ENCODE data around the gene FSTL3.

FSTL3 gene

DNA sequence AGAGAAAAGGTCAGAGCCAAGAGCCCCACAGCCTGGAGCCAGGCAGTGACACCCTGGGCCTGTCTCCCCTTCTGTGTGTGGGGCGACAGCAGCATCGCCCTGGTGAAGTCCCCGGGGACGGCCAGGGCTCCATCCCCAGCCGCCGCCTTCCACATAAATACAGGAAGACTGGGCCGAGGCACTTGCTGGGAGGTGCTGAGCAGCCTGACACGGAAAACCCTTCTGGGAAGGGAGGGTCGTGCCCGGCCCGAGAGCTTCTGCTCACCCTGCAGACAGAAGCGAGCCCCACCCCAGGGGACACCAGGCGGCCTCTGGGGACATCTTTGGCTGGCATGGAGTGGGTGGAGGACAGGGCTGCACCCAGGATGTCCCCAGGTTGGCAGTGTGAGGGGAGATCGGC, 31.4 kb upstream of the FSTL3 start:
- no peak for DNase-seq

DNA sequence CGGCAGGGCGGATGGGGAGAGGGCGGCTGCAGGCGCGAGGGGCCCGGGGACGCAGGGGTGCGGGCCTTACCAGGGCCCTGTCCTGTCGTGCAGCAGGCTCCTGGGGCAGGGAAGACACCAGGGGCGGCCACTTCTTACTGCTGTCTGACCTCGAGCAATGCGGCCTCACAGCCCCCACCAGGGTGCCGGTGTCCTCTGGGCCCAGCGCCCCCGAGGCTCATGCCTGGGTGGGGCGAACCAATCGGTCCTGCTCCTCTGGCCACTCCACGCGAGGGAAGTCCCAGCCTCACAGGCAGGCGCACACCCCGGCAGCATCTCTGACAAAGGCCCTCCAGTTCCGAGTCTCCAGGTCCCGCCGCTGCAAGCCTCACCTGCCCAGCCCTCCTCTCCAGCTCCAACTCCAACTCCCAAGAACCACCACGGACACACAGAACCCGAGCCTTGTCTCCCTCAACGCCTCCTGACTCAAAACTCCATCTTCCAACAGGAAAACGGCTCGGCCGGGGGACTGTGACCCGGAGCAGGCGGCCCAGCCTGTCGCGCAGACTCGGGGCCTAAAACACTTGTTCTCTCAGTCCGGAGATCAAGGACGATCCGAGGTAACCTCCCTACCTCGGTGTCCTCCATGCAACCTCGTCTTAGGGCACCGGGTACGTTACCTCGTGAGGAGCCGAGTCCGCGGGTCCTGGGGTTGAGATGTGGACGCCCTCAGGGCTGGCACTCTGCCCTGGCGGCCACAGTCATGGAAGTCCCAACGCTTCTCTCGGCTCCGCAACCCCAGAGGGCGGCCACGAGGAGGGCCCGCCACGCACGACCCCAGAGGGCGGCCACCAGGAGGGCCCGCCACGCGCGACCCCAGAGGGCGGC, 30.0 kb upstream of the FSTL3 start:
- no peak for DNase-seq

DNA sequence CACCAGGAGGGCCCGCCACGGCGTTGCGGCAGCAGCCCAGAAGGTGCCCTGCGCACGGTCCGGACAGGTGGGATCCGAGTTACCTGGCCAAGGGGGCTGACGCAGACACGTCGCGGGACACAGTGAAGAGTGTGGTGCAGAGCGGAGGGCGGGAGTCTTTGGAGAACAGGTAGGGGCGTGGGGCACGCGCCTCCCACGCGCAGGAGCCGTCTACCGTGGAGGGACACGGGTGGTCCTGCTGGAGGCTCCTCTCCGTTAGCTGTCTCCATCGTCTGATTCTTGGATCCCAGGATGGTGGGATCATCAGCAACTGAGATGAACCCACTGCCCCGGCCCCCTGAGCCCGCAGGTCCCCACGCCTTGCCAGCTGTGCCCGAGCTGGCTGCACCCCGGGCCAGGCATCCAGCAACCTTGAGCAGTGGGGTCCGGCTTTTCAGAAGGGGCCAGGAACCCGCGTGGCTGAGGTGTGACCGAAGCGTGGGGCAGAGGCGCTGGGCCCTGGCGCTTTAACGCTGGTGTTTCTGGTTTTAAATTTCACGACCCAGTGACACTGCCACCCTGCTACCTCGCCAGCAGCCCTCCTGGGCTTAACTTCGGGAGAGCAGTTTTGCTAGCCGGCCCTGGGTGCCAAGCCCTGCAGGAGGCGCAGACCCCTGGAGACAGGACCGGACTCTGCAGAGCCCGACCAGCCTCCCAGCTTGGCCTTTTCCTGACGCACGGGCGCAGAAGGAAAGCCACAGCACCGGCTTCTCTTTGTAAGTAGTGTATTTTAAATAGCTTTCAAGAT, 29.2 kb upstream of the FSTL3 start:
- no peak for DNase-seq

DNA sequence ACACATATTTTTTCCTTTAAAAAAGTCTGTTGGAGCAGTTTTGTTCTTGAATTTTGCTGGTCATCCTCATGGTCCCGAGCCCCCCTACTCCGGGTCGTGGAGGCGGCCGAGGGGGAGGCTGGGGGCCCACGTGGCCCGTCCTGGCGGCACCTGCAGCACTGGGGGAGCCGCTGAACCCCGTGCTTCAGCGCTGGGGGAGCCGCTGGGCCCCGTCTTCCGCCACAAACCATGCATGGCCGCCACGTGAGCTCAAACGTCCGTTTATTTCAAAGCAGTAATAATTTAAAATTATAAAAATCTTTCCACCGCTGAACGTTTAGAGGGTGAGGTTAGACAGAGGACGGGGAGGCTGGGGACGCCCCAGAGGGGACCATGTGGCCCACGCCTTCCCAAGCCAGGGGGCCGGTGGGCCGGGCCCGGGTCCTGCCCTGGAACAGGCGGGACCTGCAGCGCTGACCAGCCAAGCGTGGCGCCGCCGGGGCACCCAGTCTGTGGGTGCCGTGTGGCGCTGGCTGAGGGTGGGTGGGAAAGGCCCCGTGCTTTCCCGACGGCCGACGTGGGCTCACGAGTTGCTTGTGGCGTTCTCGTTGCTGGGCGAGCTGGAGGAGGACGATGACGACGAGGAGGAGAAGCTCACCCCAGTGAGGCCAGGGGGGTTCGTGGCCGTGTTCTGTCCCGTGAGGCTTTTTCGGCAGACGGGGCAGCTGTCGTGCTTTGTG, 28.5 kb upstream of the FSTL3 start:
- DNase-seq = no peak

DNA sequence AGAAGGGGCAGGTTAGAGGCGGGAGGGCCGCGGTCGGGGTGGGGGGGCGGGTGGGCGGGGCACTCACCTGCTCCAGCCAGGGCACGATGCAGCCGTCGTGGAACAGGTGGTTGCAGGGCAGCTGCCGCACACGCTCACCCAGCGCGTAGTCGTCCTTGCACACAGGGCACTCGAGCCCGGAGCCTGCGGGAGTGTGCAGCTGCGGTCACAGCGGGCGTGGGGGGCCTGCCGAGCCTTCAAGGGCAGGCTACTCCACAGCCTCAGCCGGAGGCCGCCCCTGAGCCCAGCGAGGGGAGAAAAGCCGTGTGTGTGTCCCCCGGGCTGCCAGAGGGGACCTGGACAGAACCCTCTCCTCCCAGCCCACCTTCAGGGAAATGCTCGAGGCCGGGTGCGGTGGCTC, 27.9 kb upstream of the FSTL3 start:
- DNase-seq = no peak

DNA sequence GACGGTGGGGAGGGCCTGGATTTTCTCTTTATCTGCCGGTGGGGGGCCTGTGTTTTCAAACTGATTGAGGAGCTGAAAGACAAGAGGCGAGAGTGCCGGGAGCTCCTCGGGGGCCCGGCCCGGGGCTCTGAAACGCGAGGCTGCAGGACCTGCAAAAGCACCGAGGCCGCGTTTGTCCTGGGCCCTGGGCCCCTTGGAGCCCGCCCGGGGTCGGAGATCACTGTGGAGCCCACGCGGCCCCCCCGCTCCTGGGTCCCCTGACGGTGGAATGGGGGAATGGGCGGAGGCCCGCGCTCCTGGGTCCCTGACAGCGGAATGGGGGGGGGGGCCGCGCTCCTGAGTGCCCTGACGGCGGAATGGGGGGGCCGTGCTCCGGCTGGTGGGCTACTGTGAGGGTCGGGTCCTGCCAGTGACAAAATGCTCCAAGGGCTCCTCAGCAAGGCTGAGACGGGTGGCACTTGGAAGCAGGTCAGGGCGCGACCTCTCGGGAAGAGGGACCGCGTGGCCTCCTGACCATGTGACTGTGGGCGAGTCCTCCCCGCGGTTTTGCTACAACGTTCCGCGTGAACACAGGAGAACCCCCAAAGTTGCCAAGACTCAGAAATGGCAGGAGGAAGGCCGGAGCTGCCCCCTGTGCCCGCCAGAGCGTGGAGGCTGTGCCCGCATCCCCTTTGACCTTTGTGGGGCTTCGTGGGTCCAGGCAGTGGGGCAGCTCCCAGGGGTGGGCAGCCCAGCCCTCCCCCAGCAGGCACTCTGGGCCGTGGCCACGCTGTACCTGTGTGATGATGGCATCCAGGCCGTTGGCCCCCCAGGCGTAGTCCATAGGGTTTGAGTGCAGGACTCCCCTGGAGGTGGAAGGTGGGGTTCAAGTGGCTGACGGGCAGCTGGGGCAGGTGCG, 27.0 kb upstream of the FSTL3 start:
- DNase-seq = no peak

DNA sequence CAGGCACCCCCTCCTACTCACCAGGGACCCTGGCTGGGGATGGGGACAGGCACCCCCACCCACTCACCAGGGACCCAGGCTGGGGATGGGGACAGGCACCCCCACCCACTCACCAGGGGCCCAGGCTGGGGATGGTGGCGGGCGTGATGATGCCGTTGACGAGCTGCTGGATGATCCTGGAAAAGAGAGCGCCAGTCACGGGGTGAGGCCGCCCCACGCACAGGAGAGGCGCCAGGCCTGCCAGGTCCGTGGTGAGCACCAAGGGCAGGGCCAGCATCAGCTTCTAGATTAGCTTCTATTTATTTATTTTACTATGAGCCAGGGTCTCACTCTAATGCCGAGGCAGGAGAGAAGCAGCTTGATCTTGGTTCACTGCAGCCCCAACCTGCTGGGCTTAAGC, 26.1 kb upstream of the FSTL3 start:
- DNase-seq = no peak

DNA sequence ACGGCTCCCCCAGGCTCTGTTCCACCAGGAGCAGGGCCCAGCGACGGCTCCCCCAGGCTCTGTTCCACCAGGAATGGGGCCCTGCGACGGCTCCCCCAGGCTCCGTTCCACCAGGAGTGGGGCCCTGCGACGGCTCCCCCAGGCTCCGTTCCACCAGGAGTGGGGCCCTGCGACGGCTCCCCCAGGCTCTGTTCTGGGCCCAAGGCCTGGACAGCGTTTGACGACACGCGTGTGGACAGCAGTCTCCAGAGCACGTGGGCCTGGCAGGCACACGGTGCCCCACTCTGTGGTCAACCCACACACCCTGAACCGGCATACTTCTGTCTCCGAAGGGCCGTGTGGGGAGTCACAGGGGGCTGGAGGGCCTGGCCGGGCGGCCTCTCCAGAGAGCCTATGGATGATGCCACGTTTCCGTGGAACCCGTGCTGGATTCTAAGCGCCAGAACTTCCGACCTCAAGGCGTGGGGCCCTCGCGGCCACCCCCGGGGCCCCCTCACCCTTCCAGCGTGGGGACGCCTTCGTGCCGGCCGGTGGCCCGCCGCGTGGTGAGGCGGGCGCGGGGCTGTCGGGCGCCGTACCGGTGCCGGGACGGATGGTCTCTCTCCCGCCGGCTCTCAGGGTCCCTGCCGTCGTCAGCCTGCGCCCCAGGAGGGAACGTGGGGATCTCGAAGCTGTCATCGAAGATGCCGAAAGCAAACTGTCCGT, 24.9 kb upstream of the FSTL3 start:
- no peak for DNase-seq

DNA sequence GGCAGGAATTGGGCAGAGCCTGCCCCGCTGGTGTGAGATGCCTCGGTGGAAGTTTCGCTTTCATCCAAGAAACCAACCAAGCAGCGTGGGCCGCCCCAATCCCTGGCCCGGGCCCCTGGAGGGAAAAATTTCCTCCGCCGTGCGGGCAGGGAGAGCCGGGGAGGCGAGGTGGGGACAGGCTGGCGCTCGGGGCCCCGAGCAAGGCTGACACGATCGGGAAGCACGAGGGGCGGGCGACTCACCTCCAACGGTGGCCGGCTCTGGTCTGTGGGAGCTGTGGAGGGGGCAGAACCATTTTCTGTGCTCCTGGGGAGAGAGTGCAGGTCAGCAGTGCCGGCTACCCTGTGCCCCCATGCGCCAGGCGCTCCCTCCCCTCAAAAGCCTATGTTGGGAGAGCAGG, 24.2 kb upstream of the FSTL3 start:
- no peak for DNase-seq

DNA sequence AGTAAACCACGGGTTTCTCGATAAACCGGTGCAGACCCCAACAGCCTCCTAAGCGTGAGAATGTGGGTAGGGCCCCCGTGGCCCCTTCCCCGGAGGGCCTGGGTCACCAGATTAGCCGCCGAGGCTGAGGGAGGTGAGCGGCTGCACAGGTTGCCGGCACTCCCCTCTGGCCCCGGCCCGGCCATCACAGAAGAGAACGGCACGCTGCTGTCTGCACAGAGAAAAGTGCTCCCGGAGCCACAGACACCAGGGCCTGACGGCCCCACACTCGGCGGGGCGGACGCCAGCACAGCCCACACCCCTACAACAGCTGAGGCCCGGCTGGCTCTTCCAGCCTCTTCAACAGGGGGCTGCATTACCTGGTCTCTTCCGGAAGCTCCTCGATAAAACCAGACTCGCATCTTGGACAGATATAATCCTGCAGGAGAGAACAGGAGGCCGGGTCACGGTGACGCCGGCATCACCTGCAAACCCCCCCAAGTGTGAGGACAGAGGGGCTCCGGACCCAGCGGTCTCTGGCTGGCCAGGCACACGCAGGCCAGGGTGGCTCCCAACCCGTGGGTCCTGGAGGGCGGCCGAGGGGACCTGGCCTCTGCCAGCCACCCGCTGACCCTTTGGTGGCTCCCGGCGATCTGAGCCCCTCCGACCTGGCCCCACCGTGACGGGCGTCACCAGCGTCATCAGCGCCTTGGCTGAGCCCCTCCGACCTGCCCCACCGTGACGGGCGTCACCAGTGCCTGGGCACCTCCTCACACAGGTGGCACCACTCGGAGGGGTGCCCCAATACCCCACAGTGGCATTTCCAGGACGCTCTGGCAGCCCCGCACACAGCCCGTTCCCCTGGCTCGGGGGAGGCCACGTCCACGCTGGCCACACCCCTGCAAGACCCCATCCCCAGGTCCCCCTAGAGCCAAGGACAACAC, 23.5 kb upstream of the FSTL3 start:
- no peak for DNase-seq

DNA sequence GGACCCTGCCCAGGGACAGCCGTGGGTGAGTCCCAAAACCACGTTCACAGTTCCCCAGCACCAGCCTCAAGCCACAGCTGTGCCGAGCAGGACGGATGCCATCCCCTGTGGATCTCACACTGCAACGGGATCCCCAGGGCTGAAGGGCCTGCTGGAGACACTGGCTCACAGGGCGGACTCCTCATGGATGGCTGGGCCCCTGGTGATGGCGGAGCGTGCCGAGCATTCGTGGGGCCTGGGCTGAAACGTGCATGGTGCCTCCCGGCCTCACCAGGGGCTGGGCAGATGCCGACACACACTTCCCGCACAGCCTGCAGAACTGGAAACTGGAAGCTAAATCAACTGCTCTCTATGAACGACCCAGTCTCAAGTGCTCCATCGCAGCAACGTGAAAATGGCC, 22.8 kb upstream of the FSTL3 start:
- DNase-seq = no peak

DNA sequence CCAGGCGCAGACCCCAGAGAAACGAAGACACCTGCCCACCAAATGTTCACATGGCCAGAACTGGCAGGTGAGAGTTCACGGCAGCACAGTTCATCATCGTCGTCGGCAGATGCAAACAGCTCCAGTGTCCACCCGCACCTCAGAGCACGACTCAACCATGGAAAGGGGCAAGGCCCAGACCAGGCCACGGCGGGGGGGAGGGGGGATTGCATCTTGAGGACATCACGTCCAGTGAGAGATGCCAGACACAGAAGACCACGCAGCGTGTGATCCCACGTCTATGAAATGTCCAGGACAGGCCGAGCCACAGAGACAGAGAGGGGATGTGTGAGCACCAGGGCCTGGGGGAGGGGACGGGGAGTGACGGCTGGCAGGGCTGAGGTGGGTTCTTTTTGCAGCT, 20.5 kb upstream of the FSTL3 start:
- DNase-seq = no peak

DNA sequence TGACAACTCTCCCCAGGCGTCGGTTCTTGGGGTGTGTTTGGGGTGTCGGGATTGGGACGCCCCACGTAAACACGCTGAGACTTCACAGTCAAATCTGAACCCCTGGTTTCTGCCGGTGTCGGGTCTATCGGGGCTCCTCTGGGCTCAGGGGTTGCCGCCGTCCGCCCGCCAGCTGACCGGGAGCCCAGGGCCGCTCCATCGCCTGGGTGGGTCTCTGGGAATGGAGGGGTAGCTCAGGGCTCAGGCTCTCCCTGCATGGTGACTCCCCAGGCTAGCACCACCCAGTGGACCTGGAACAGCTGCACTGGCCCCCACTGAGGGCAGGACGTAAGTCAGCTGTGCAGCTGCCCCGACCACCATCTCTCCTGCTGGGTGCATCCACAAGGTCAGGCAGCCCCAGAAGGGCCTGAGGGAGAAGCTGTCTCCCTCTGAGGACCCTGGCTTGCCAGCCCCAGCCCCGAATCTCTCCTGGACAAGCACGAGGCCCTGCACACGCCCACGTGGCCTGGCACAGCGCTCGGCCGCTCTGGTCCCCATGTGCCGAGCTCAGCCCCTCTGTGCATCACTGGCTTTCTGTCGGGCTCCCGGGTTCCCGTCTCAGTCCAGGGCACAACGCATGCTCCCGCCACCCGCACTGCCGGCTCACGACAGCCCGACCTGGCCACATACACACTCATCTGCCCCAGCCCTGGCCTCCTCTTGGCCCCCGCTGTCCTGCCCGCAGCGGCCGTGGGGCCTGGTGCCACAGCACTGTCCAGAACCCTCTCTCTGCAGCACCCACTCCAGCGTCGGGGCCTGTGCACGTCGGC, 19.2 kb upstream of the FSTL3 start:
- no peak for DNase-seq

DNA sequence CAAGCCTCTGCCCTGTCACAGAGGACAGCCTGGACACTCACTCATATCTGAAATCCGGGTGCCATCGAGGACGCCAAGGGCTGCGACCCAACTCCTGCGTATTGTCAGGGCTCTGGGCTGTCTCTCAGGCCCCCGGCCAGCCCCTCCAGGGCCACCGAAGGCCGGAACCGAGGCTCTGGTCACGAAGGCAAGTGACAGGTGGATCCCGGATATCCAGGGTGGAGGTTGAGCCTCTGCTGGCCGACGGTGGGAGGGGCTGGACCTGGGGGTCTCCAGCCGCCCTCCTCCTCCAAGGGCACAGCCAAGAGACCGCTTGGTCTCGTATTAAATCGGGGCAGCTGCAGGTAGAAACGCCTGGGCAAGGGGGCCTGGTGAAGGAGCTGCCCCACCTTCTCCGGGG, 18.6 kb upstream of the FSTL3 start:
- no peak for DNase-seq

DNA sequence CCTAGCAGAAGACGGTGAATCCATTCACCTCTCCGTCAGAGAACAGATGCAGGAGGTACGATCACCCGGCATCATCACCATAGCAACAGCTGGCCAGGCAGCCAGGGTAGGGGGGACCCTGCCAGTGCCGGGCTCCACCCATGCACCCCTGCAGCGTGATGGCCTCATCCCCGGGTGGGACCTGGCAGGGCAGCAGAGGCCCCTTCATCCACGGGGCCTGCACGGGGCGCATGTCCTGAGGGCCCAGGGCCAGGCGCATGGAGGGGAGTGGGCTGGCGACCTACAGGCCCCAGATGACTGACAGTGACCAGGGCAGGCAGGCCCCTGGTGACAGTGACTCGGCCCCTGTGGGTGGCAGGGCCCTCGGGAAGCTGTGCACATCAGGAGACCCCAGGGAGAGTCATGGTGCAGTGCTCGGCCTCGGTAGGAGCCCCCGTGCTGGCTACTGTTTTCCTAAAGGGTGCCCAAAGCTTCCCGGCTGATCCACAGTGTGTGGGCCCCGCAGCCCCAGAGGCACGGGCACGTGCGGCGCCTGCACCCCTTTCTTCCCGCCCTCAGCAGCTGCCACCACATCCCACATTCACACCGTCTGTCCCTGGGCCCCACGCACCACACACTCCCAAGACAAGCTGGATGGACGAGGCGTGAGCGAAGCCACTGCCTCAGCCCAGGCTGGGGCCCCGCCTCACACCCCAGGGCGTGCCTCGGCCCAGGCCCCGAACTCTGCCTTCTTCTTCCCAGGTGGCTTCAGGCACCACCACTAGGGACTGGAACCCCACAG, 17.9 kb upstream of the FSTL3 start:
- no peak for DNase-seq

DNA sequence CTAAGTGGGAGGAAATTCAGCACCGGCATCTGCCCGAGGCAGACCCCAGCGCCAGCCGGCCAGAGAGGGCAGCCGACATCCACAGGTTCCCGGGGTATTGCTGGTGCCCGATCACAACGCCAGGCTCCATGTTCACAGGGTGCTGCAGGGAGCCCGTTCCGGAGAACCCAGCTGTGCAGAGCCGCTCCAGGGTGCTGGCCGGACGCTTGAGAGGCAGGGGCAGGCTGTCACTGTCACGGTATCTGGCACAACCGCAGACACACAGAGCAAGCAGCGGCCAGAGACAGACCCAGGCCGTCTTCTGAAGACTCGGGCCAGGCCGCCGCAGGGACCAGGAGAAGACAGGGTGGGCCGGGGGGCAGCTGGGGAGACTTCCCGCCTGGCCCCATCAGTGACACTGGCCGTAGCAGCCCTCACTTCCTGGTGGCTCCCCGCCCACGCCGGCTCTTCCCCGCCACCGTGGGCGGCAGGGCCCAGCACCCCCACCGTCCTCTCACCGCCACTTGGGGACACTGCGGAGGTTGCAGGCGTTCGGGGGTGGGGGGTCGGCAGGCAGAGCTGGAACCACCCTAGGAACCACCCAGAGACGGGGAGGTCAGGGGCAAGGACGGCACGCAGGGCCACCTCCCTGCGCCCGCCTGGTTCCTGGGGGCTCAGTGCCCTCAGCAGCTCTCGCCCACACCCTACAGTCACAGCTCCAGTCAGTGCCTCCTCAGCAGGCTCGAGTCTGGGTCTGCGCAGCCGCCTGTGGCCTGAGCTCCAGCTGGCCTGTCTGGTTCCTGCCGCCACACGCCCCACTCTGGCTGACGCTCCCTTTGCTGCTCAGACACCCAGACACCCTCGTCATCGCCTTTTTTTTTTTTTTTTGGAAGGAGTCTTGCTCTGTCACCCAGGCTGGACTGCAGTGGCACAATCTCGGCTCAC, 17.0 kb upstream of the FSTL3 start:
- DNase-seq = no peak

DNA sequence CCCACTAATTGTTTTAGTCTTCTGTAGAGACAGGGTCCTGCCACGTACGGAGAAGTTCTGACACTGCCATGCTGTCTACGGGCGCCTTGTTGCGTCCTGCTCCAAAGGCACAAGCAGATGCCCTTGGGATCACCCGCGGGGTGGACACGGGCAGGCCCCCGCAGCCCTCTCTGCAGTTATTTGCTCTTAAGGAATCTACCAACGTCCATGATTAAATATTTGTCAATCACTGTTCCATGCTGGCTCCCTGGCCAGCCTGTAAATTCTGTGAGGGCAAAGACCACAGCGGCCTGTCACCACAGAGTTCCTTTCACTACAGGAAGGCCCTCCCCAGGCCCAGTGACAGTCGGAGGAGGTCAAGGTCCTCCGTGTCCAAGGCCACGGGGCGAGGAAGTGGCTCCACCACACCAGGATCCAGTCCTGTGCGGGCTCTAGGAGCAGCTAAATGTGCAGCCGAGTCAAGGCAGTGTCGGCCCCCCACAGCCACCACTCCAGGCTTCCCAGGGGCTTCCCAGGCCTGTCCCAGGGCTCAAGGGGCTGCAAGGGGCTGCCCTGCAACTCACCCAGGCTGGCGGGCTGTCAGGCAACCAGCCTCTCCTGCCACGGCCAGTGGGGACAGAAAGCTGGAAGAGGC, 15.3 kb upstream of the FSTL3 start:
- DNase-seq = no peak
